GM23338 (cell line): ENCODE data around the gene SLC9A2.

ENCODE experiments used
- CREB1 ChIP-seq: fragments of 250-450 bp; sonication (Bioruptor Pico); IDR thresholded peaks from 2 replicates; pipeline ENCODE4 v1.5.0; 2020; ENCODE audit warnings: low read depth, mild to moderate bottlenecking, moderate library complexity
- CTCF ChIP-seq, 2 experiments: fragments of 200-600 bp in 1 of 2; sonication (generic) in 1 of 2; conservative IDR thresholded peaks; 2 replicates each; pipeline versions ENCODE4 v1.5.1 to v1.6.1; 2016 to 2017; ENCODE audit warnings: antibody characterized with exemption in 2 of 2, low read depth in 2 of 2, mild to moderate bottlenecking in 2 of 2, moderate library complexity in 1 of 2
- EZH2phosphoT487 ChIP-seq: fragments of 200-600 bp; sonication (generic); IDR thresholded peaks from one replicate; pipeline ENCODE4 v1.8.1; 2018; ENCODE audit warnings: antibody characterized with exemption; ENCODE audit not compliant: unreplicated experiment
- JUNB ChIP-seq: IDR thresholded peaks from one replicate; pipeline ENCODE4 v1.6.1; 2016; ENCODE audit warnings: antibody characterized with exemption; ENCODE audit not compliant: unreplicated experiment
- POLR2AphosphoS5 ChIP-seq: IDR thresholded peaks from 2 replicates; pipeline ENCODE4 v1.6.1; 2016; ENCODE audit warnings: antibody characterized with exemption, low read depth
- TF ChIP-seq, protein P1 (sequence below): IDR thresholded peaks from one replicate; pipeline ENCODE4 v1.6.1; 2018; ENCODE audit warnings: antibody characterized with exemption; ENCODE audit not compliant: unreplicated experiment

DNA sequence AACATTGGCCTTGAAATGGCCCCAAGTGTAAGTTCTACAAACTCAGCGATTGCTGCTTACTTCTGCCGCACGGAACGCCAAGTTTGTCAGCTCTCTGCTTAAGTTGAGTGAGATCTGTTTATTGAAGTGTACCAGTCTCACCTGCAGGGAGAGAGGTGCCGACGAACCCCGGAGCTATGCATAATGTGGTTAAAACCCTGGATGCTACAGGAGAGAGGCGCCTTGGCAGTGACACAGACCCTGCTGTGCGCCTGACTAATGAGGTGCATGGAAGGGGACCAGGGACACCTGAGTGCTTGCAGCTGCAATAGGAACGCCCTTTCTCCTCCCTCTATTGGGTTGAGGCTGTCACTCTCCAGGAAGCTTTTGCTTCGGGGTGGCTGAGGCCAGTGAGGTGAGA, 979 bp downstream of the SLC9A2 start:
- TF ChIP-seq CREB1 (CRISPR knock-in tag): no peak
- TF ChIP-seq CTCF (conservative IDR thresholded peaks at IDR 0.05; ENCODE audit: low read depth in 2 of 2): no peak
- TF ChIP-seq POLR2AphosphoS5: no peak
- no peak for TF ChIP-seq JUNB
- TF ChIP-seq EZH2phosphoT487: no peak
- TF ChIP-seq, protein P1, sequence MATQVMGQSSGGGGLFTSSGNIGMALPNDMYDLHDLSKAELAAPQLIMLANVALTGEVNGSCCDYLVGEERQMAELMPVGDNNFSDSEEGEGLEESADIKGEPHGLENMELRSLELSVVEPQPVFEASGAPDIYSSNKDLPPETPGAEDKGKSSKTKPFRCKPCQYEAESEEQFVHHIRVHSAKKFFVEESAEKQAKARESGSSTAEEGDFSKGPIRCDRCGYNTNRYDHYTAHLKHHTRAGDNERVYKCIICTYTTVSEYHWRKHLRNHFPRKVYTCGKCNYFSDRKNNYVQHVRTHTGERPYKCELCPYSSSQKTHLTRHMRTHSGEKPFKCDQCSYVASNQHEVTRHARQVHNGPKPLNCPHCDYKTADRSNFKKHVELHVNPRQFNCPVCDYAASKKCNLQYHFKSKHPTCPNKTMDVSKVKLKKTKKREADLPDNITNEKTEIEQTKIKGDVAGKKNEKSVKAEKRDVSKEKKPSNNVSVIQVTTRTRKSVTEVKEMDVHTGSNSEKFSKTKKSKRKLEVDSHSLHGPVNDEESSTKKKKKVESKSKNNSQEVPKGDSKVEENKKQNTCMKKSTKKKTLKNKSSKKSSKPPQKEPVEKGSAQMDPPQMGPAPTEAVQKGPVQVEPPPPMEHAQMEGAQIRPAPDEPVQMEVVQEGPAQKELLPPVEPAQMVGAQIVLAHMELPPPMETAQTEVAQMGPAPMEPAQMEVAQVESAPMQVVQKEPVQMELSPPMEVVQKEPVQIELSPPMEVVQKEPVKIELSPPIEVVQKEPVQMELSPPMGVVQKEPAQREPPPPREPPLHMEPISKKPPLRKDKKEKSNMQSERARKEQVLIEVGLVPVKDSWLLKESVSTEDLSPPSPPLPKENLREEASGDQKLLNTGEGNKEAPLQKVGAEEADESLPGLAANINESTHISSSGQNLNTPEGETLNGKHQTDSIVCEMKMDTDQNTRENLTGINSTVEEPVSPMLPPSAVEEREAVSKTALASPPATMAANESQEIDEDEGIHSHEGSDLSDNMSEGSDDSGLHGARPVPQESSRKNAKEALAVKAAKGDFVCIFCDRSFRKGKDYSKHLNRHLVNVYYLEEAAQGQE: no peak
